NCI-H226 (cell line): ENCODE data around the gene IL13.
A peak's percentile ranks its signal among the peaks of the same experiment; 100 is the strongest.

Experiments
- DNase-seq: peaks from one replicate; pipeline ENCODE4 v3.0.0-alpha.2; 2015

The IL13 gene

GRCh38 chr5:132656774-132657355, 1.1 kb upstream of the IL13 start:
- no peak for DNase-seq

- no peak for DNase-seq
These were observed 669 bp downstream of the IL13 start for GRCh38 chr5:132658381-132659302.

DNA sequence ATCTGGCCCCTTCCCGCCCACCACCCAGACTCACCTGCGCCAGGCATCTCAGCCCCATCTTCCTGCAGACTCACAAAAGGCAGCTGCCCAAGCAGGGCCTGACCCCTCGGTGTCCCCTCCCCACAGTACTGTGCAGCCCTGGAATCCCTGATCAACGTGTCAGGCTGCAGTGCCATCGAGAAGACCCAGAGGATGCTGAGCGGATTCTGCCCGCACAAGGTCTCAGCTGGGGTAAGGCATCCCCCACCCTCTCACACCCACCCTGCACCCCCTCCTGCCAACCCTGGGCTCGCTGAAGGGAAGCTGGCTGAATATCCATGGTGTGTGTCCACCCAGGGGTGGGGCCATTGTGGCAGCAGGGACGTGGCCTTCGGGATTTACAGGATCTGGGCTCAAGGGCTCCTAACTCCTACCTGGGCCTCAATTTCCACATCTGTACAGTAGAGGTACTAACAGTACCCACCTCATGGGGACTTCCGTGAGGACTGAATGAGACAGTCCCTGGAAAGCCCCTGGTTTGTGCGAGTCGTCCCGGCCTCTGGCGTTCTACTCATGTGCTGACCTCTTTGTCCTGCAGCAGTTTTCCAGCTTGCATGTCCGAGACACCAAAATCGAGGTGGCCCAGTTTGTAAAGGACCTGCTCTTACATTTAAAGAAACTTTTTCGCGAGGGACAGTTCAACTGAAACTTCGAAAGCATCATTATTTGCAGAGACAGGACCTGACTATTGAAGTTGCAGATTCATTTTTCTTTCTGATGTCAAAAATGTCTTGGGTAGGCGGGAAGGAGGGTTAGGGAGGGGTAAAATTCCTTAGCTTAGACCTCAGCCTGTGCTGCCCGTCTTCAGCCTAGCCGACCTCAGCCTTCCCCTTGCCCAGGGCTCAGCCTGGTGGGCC, 1.9 kb downstream of the IL13 start:
- DNase-seq: no peak

DNA sequence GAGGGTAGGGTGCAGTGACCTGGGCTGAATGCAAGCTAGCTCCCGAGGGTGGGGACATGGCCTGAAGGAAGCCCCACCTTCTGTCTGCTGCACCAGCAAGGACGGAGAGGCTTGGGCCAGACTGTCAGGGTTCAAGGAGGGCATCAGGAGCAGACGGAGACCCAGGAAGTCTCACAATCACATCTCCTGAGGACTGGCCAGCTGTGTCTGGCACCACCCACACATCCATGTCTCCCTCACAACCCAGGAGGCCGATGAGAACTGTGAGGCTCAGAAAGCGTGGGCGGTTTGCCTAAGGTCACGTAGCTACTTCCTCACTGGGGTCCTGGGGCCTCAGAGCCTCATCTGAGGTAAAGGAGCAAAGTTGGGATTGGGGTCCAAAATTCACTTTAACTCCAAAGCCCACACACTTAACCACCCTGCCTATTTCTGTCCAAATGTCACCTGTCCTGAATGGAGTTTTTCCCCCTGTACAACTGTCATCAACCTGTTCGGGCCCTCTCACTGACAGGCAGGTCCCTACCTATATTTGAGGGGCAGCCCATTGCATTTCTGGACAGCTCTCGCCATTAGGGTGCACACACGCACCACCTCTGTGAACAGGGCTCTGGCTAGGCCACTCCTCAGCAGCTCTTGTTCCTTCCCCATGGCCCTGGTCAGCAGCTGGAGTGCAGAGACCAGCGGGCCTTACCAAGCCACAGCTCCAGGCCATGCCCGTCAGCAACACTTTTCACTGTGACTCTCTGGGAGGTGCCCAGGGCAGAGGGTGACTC, 3.4 kb downstream of the IL13 start:
- DNase-seq: no peak

DNA sequence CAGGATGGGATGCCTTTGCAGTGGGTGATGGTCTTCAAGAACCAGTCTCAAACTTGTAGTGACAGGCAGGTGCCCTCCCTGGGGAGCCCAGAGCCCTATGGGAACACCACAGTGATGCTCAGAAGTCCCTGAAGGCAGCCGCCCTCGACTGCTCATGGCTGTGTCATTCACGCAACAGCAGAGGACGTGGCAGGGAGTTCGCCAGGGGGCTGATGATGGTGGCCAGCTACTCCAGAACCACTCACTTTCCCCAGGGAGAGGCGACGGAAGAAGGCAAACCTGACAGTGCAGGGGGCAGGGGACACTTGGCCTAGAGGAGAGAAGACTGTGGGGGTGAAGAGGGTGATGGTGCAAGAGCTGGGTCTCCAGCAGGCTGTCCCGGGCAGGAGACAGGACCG, 4.0 kb downstream of the IL13 start:
- DNase-seq: no peak

DNA sequence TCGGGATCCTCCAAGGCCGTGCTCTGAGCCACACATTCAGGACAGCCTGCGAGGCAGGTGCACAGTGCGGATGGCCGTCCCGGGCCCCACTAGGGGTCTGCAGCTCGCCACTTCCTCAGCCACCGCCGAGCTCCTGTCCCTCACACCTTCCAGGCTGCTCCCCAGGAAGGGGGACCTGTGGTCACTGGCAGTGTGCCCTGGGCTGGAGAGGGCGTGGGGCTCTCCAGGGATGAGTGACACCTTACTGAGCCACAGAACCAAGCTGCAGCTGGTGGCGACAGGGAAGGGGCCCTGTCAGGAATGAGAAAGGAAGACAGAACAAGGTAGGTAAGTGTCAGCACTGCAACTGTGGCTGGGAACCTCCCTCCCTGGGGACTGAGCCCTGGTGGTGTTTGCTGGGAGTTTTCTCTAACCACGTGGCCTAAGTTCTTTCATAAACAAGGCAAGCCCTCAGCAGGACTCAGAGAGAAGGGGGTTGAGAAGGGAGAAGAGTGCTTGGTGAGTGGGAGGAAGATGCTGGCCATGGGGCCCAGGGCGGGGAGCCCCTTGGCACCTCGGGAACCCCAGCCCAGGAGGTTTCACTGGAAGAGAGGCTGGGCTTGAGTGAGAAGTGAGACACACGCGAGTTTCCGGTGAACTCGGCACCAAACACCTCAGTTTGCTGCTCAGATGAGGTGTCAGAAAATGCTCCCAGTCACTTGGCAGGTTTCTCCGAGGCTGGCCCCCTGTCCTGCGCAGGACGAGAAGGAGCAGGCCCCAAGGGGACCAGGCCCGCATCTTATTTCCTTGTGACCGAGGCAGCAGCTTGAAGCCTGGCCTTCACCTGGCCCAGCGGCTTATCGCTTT, 5.2 kb downstream of the IL13 start:
- DNase-seq: no peak

DNA sequence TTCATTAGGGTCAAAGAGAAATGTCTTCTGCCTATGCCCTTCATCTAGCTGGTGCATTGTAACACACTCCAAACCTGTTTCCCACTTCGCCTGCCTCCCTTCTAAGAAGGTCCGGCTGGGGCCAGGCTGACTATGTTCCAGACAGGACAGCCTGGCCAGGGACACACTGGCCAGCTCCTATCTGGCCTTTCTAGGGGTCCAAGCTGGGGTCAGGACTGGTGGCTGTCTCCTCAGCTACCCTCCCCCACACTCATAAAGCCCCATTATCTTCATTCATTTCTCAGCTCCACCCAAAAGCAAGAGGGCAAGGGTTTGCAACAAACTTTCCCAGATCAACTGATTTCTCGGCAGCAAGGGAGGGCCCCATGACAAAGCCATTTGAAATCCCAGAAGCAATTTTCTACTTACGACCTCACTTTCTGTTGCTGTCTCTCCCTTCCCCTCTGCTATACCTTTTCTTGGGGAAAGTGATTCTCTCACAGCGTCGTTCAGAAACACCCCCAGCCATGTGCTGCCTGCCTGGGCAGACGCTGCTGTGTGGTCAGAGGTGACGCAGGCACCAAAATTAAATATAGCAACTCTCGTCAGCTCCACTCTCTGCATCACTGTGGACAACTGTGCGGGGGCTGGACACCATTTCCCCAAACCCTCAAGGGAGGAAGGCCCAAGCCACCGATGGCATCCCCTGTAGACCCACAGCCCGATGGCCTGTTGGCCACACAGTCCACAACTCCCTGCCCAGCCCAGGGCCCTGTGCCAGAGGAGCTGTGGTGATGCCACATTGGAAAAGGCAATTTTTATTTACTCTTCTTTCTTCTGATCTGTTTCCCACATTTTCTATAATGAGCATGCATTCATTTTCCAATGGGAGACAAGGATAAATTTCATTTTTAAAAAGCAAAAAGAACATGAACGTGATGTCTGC, 6.1 kb downstream of the IL13 start:
- DNase-seq: no peak

- DNase-seq: no peak
These were observed 6.8 kb downstream of the IL13 start for GRCh38 chr5:132664696-132665209.

DNA sequence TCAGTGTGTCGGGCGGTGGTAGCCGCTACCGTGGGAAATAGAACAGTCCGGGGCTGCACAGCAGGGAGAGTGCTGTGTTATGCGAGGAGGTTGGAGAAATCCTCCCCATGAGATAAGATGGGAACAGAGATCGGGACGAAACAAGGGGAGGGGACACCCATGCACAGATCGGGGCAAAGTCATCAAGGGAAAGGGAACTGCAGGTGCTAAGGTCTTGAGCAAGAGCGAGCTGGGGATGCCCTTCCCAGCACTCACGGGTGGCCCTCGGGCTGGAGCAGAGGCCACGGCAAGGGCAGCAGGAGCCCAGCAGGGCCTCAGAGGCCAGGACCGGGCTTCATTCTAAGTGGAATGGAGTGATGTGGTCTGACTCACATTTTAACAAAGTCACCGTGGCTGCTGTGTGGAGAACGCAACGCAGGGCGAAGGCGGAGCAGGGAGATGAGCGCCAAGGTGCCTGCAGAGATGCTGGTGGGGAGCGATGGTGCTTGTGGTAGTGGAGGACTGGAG, 7.7 kb downstream of the IL13 start:
- no peak for DNase-seq

DNA sequence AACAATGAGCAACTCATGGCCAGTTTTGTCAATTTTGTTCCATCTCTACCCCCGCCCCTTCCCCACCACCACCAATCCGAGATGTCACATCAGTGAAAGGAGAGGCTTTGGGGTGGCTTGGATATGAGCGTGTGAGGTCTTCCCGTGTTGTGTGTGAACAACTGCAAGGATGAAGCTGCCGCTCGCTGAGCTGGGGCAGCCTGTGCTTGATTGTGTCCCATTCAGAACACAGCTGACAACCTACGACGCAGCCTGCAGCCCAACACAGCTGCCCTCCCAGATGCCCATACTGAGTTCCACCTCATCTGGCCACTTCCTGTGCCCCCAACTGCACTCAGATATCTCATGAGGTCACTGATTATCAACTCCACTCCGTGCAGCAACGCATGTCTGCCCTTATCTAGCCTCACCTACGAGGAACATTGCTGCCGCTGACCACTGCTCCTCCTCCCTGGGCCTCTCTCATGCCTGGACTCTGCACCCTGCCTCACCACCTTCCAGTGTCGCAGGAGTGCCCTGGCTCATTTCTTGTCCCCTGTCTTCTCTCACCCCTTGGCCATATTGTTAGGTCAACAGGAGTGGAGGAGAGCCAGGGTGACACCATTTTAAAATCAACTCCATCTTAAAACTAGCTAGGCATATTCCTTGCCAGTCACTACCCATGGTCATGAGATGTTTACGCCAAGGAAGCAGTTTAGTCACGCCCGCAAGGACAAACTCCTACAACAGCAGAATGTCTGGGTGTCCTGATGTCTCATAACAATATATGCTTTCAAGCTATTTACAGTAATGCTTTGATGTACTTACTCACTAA, 8.5 kb downstream of the IL13 start:
- no peak for DNase-seq

DNA sequence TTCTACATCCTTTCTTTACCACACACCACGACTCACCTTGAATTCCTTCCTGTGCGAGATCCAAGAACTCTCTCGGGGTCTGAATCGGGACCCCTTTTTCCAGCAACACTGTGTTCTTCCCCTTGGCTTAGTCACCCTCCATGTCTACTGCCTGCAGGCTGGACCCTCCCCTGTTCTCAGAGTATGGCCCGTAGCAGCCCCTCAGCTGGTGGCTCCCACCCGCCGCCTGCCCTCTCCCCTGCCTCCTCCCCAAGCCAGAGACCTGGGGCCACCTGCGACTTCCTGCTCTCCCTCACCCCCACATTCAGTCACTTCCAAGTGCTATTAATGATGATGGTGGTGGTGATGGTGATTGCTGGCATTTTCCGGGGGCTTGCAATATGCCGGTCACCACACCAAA, 9.3 kb downstream of the IL13 start:
- DNase-seq: no peak

DNA sequence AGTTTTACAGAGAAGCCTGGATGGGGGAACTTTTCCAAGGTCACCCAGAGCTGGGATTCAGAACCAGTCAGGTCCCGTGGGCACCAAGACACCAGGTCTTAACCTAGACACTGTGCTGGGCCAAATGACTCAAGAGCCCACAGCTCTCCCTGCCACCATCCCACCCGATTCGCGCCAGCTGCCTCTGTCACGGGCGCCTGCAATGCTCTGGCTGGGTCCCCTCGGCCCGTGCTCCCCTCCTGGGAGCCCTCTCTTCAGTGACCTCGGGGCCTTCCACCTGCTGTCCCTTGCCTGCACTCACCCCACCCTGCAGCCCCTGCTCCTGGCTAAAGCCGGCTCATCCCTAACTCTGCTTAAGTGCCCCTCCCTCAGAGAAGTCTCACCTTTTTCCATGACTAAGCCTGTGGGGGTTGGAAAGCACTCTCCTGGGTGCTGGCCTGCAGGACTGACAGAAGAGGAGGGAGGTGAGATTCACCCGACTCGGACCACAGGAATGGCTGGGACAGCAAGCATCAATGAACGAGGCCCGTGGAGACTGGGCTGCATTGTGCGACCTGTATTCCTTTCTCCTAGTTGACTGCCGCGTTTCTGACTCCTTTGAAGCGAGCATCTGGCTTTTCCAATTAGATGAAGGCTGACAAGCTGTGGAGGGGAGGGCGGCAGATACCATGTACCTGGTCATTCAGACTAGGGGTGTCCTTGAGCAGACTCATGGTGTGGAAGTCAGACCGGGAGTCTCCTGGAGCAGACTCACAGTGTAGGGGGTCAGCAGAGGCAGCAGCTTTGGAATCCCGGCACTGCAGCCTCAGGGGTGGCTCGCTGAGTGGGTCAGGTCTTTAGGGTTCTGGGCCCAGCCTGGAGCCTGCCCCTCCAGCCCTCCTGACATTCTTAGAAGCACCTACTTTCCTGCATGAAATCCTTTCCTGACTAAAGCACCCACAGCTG, 10.1 kb downstream of the IL13 start:
- DNase-seq: no peak

GRCh38 chr5:132668706-132669454, 10.9 kb downstream of the IL13 start:
- peak; percentile 56 for DNase-seq

DNA sequence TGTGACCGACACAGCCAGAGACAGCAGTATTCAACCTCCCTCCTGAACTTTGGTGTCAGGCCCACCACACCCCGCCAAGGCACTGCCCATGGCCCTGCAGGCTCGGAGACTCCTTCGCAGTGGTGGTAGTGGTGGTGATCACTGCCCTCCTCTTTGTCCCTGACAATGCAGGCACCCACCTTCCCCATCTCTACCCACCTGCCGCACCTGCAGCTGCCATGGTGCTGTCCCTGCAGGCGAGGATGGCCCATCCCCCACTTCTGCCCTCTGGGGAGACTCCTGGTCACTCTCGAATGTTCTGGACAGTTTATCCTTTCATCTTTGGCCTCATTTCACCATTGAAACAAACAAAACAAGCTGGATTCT, 11.5 kb downstream of the IL13 start:
- DNase-seq: no peak

DNA sequence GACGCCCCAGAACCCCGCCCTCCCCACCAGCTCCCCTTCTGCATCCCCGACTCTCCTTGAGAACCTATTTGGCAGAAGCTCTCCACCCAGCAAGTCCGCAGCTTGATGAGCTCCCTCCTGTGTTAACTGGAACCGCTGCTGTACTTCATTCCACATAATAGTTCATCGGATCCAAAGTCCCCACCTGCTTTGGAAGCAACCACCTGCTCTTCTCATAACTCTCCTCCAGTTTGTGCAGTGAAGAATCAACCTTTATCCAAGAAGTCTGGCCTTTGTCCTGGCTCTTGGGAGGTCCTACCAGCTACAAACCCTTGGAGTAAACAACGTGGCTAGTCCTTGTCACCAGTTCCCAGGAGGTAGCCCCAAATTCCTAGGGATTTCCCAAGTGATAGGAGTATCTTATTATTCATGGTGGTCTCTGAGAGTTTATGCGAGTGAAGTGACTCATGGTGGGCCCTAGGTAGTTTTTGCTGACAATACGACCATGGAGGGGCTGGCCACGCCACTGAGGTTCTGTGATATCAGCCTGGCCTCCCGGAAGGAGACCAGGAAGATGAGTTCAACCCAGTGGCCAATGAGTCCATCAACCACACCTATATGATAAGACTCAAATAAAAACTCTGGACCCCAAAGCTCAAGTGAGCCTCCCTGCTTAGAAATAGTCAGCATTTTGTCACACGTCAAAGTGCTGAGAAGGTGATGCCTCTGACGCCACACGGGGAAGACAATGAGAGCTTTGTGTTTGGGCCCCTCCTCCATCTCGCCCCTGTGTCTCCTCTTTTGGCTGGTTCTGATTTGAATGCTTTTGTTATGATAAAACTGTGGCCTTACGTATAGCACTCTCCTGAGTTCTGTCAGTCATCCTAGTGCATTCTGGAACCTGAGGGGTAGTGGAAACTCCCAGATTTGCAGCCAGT, 12.3 kb downstream of the IL13 start:
- DNase-seq: no peak

- no peak for DNase-seq
These were observed 13.0 kb downstream of the IL13 start for GRCh38 chr5:132671000-132671399.
